ENCODE results near the gene ADGRF1.

Gene ADGRF1

GRCh38 chr6:47028835-47029360, 13.2 kb downstream of the ADGRF1 start:
- H3K4me3 ChIP-seq (ENCODE audit: low read depth, low read length): no peak overlapping the region

GRCh38 chr6:47027315-47027714, 14.8 kb downstream of the ADGRF1 start:
- no peak overlapping the region for H3K4me3 ChIP-seq (ENCODE audit: low read depth, low read length)
- no peak for DNase-seq (ENCODE audit: low read depth)

More at GRCh38 chr6:47028835-47029360, 13.2 kb downstream of the ADGRF1 start:
- DNase-seq (ENCODE audit: low read depth): no peak

- no peak overlapping the region for H3K4me3 ChIP-seq (ENCODE audit: low read depth, low read length)
- no peak for DNase-seq (ENCODE audit: low read depth)
These were observed 15.5 kb downstream of the ADGRF1 start for GRCh38 chr6:47026679-47027078.

GRCh38 chr6:47023573-47023972, 18.6 kb downstream of the ADGRF1 start:
- no peak overlapping the region for H3K4me3 ChIP-seq (ENCODE audit: low read depth, low read length)
- DNase-seq (ENCODE audit: low read depth): no peak

GRCh38 chr6:47022191-47022590, 19.9 kb downstream of the ADGRF1 start:
- H3K4me3 ChIP-seq (ENCODE audit: low read depth, low read length): no peak overlapping the region
- no peak for DNase-seq (ENCODE audit: low read depth)

GRCh38 chr6:47019941-47020340, 22.2 kb downstream of the ADGRF1 start:
- DNase-seq (ENCODE audit: low read depth): no peak
- H3K4me3 ChIP-seq (ENCODE audit: low read depth, low read length): no peak overlapping the region

GRCh38 chr6:47016909-47017308, 25.2 kb downstream of the ADGRF1 start:
- DNase-seq (ENCODE audit: low read depth): no peak

GRCh38 chr6:47016261-47016660, 25.9 kb downstream of the ADGRF1 start:
- no peak overlapping the region for H3K4me3 ChIP-seq (ENCODE audit: low read depth, low read length)
- no peak for DNase-seq (ENCODE audit: low read depth)

More at GRCh38 chr6:47016909-47017308, 25.2 kb downstream of the ADGRF1 start:
- H3K4me3 ChIP-seq (ENCODE audit: low read depth, low read length): no peak overlapping the region

- no peak for DNase-seq (ENCODE audit: low read depth)
- H3K4me3 ChIP-seq (ENCODE audit: low read depth, low read length): no peak overlapping the region
These were observed 27.7 kb downstream of the ADGRF1 start for GRCh38 chr6:47014401-47014800.

GRCh38 chr6:47009583-47009982, 32.5 kb downstream of the ADGRF1 start:
- no peak for DNase-seq (ENCODE audit: low read depth)
- H3K4me3 ChIP-seq (ENCODE audit: low read depth, low read length): no peak overlapping the region

- DNase-seq (ENCODE audit: low read depth): no peak
- no peak overlapping the region for H3K4me3 ChIP-seq (ENCODE audit: low read depth, low read length)
These were observed 33.8 kb downstream of the ADGRF1 start for GRCh38 chr6:47008397-47008763.

- H3K4me3 ChIP-seq (ENCODE audit: low read depth, low read length): no peak overlapping the region
- no peak for DNase-seq (ENCODE audit: low read depth)
These were observed 34.3 kb downstream of the ADGRF1 start for GRCh38 chr6:47007657-47008396.

- H3K4me3 ChIP-seq (ENCODE audit: low read depth, low read length): no peak overlapping the region
- no peak for DNase-seq (ENCODE audit: low read depth)
These were observed 36.6 kb downstream of the ADGRF1 start for GRCh38 chr6:47005486-47005885.

GRCh38 chr6:47004463-47004862, 37.7 kb downstream of the ADGRF1 start:
- no peak overlapping the region for H3K4me3 ChIP-seq (ENCODE audit: low read depth, low read length)
- no peak for DNase-seq (ENCODE audit: low read depth)

- no peak overlapping the region for H3K4me3 ChIP-seq (ENCODE audit: low read depth, low read length)
- DNase-seq (ENCODE audit: low read depth): no peak
These were observed 41.3 kb downstream of the ADGRF1 start for GRCh38 chr6:47000842-47001241.

GRCh38 chr6:46998436-46999017, 43.6 kb downstream of the ADGRF1 start:
- no peak overlapping the region for H3K4me3 ChIP-seq (ENCODE audit: low read depth, low read length)
- DNase-seq (ENCODE audit: low read depth): no peak

- H3K4me3 ChIP-seq (ENCODE audit: low read depth, low read length): no peak overlapping the region
- DNase-seq (ENCODE audit: low read depth): no peak
These were observed 44.5 kb downstream of the ADGRF1 start for GRCh38 chr6:46997646-46998045.

- no peak for DNase-seq (ENCODE audit: low read depth)
- no peak overlapping the region for H3K4me3 ChIP-seq (ENCODE audit: low read depth, low read length)
These were observed 45.1 kb downstream of the ADGRF1 start for GRCh38 chr6:46996860-46997641.

GRCh38 chr6:46994933-46995332, 47.2 kb downstream of the ADGRF1 start:
- no peak for DNase-seq (ENCODE audit: low read depth)
- no peak overlapping the region for H3K4me3 ChIP-seq (ENCODE audit: low read depth, low read length)

- H3K4me3 ChIP-seq (ENCODE audit: low read depth, low read length): no peak overlapping the region
- peak; percentile 23 for DNase-seq (ENCODE audit: low read depth)
These were observed 48.3 kb downstream of the ADGRF1 start for GRCh38 chr6:46993846-46994245.

All from skeletal muscle cell (primary cell).